T-cell (primary cell): ENCODE results near the gene RBM20. TPM values are rescaled to one million over a fixed set of nuclear protein-coding genes. Genes with fewer than 3 reads are reported as not detected.
A peak's percentile ranks its signal among the peaks of the same experiment; 100 is the strongest.
"Not testable (repeated sequence)": the region's sequence is repeated elsewhere in the genome, so short reads cannot be mapped to it uniquely, and the experiment has no call there.

Experiments
- ATAC-seq, 4 experiments: fragments of 200-7000 bp in 3 of 4; fragments of 150-1000 bp in 1 of 4; cut with Tn5 transposase; replicated peaks in 1 of 4; 1 replicate in 3 of 4; 2 replicates in 1 of 4; pipeline ENCODE4 v1.10.0; 2021; ENCODE audit warnings: moderate library complexity in 3 of 4, mild to moderate bottlenecking in 2 of 4, moderate number of reproducible peaks in 1 of 4
- CTCF ChIA-PET, 2 donors: fragments of 300-600 bp; sonication (Branson Sonifier 250); formaldehyde crosslinking; loops; one replicate each; lab custom pipeline; 2022; ENCODE audit warnings: antibody characterized with exemption in 2 of 2; lab: Charles Lee
- POLR2A ChIA-PET, 2 donors: fragments of 300-600 bp; sonication (Branson Sonifier 250); formaldehyde crosslinking; loops; one replicate each; lab custom pipeline; 2022; ENCODE audit warnings: antibody characterized with exemption in 2 of 2; lab: Charles Lee
- DNase-seq, 35 experiments: peaks; one replicate each; pipeline versions ENCODE4 v3.0.0 to v3.0.0-alpha.2; 2013 to 2023
- H3K27ac ChIP-seq: one replicate; pipeline ENCODE4 v1.5.1; 2013; ENCODE audit warnings: low read length
- H3K27me3 ChIP-seq, 2 experiments: replicated peaks in 1 of 2; 1 replicate in 1 of 2; 2 replicates in 1 of 2; pipeline versions ENCODE4 v1.6.1 to v1.7.0; 2013; ENCODE audit warnings: low read length in 1 of 2, mixed read lengths in 1 of 2; ENCODE audit not compliant: control insufficient read depth in 2 of 2, insufficient read depth in 2 of 2; ENCODE audit errors: extremely low read depth in 1 of 2
- H3K36me3 ChIP-seq, 2 donors: 1 replicate in 1 of 2; 2 replicates in 1 of 2; pipeline versions ENCODE4 v1.6.1 to v1.7.0; 2013; ENCODE audit warnings: low read length in 1 of 2; ENCODE audit not compliant: control insufficient read depth in 2 of 2, insufficient read depth in 1 of 2; ENCODE audit errors: extremely low read depth in 1 of 2
- H3K4me1 ChIP-seq, 2 experiments: 1 replicate in 1 of 2; 2 replicates in 1 of 2; pipeline versions ENCODE4 v1.6.1 to v1.7.0; 2013; ENCODE audit warnings: low read length in 2 of 2, mixed read lengths in 1 of 2; ENCODE audit not compliant: insufficient read depth in 2 of 2, control insufficient read depth in 1 of 2; ENCODE audit errors: extremely low read depth in 1 of 2
- H3K4me3 ChIP-seq, 2 donors: 1 replicate in 1 of 2; 2 replicates in 1 of 2; pipeline versions ENCODE4 v1.5.1 to v1.7.0; 2013; ENCODE audit warnings: mild to moderate bottlenecking in 2 of 2, low read length in 1 of 2, moderate library complexity in 1 of 2; ENCODE audit not compliant: control insufficient read depth in 1 of 2; ENCODE audit errors: extremely low read depth in 1 of 2
- H3K9me3 ChIP-seq: 2 replicates; pipeline ENCODE4 v1.7.0; 2013
- H3K27ac Mint-ChIP-seq, 2 donors: one replicate each; pipeline ENCODE4 v1.8.0; 2020 to 2021; ENCODE audit warnings: mild to moderate bottlenecking in 2 of 2, mixed read lengths in 2 of 2
- H3K27me3 Mint-ChIP-seq, 2 donors: one replicate each; pipeline ENCODE4 v1.8.0; 2021 to 2022; ENCODE audit warnings: mixed read lengths in 2 of 2
- H3K36me3 Mint-ChIP-seq: one replicate; pipeline ENCODE4 v1.8.0; 2021; ENCODE audit warnings: mixed read lengths
- H3K4me1 Mint-ChIP-seq, 3 donors: one replicate each; pipeline ENCODE4 v1.8.0; 2020 to 2022; ENCODE audit warnings: mixed read lengths in 3 of 3, mild to moderate bottlenecking in 1 of 3
- H3K4me3 Mint-ChIP-seq, 3 donors: one replicate each; pipeline ENCODE4 v1.8.0; 2020 to 2022; ENCODE audit warnings: mild to moderate bottlenecking in 3 of 3, mixed read lengths in 3 of 3, moderate library complexity in 3 of 3
- H3K9me3 Mint-ChIP-seq, 3 donors: one replicate each; pipeline ENCODE4 v1.8.0; 2020 to 2022; ENCODE audit warnings: mixed read lengths in 3 of 3
- WGBS: methylation state at CpG from one replicate; pipeline ENCODE4 v1.1.5; 2013; ENCODE audit warnings: missing lambda C conversion rate; ENCODE audit not compliant: insufficient coverage; 5-methylcytosine and 5-hydroxymethylcytosine counted together
- total RNA-seq, 35 experiments: library from RNA in 6 of 35; stranded (reverse) in 6 of 35; fragments of 120-200 nt in 1 of 35; gene quantifications; one replicate each; pipeline versions ENCODE4 v1.2.1 to v1.2.4 and lab custom pipeline; 2013 to 2026

Gene RBM20
- total RNA-seq, 5 donors from 2014 or later (not counting 1 experiment from before 2014, with no cell fraction given), result 0.09 to 3.0 (median 0.33) TPM

GRCh38 chr10:110865809-110866482 lies 221.8 kb downstream of the RBM20 start:
- CTCF ChIA-PET, result interaction anchor here (0.9 to 1.2 kb wide), 3 partner anchors 13 to 28 kb away, joined by 3 to 4 read pairs (median 3); no protein-coding TSS in a partner anchor
- Mint-ChIP-seq H3K4me3 (peak overlapping the region; percentile 63 to 84 (median 79)), H3K36me3 (peaks cover 4% of the 10 kb centered on the region), H3K27ac (peak overlapping the region; percentile 99), H3K27me3 (no peaks in the 10 kb centered on the region), H3K4me1 (peaks cover 98 to 100% (median 99%) of the 10 kb centered on the region in 3 donors), H3K9me3 (peaks cover 0 to 4% (median 0%) of the 10 kb centered on the region in 3 donors)
- Histone ChIP-seq H3K27ac (peak overlapping the region; percentile 96), H3K4me3 (peak overlapping the region in 1 of 2 donors; percentile 36), H3K9me3 (no peaks in the 10 kb centered on the region), H3K4me1 (peaks cover 92 to 93% of the 10 kb centered on the region in 2 experiments), H3K36me3 (no peaks in the 10 kb centered on the region), H3K27me3 (no peaks in the 10 kb centered on the region)
- ATAC-seq (peak in 1 of 4 experiments; percentile 8), DNase-seq (peak in 1 of 35 experiments; percentile 49)
- POLR2A ChIA-PET, result interaction anchor here (0.6 to 1.5 kb wide), 4 partner anchors 12 to 80 kb away, joined by 3 to 7 read pairs (median 4); no protein-coding TSS in a partner anchor
- WGBS, result 0% methylated on average over 1 of the region's 4 CpGs

- ChIA-PET POLR2A (interaction anchor here (0.8 to 1.7 kb wide), 7 partner anchors 10 to 52 kb away, joined by 3 to 10 read pairs (median 4); partner anchors contain the start of genes BBIP1 (in 1 of the 2) and SHOC2 (in 1 of the 2)), CTCF (interaction anchor here (0.6 to 2.0 kb wide), 7 partner anchors 8 to 32 kb away, joined by 3 to 5 read pairs (median 3); no protein-coding TSS in a partner anchor)
- ATAC-seq, H3K27me3 ChIP-seq, H3K36me3 Mint-ChIP-seq, H3K36me3 ChIP-seq, H3K4me3 ChIP-seq, H3K9me3 Mint-ChIP-seq, H3K9me3 ChIP-seq, H3K27me3 Mint-ChIP-seq: not testable (repeated sequence)
- H3K27ac ChIP-seq, result peak overlapping the region; percentile 96
- 89% methylated on average over 3 of the region's 8 CpGs for WGBS
- H3K4me1 ChIP-seq, result peaks cover 84 to 86% of the 10 kb centered on the region in 2 experiments
- H3K27ac Mint-ChIP-seq, result peak overlapping the region; percentile 99
- peak in 1 of 35 experiments; percentile 32 for DNase-seq
- H3K4me1 Mint-ChIP-seq, result peaks cover 92 to 94% (median 93%) of the 10 kb centered on the region in 3 donors
- peak overlapping the region; percentile 2 to 84 (median 26) for H3K4me3 Mint-ChIP-seq
Observed at GRCh38 chr10:110867011-110867806, 223.1 kb downstream of the RBM20 start.

GRCh38 chr10:110867807-110868465 lies 223.8 kb downstream of the RBM20 start:
- Mint-ChIP-seq H3K4me1 (peaks cover 84 to 87% (median 86%) of the 10 kb centered on the region in 3 donors), H3K27me3 (no peaks in the 10 kb centered on the region), H3K27ac (peak overlapping the region; percentile 99), H3K4me3 (peak overlapping the region; percentile 84 to 99 (median 97)), H3K9me3 (peaks cover 0 to 4% (median 0%) of the 10 kb centered on the region in 3 donors), H3K36me3 (peaks cover 4% of the 10 kb centered on the region)
- ChIA-PET POLR2A (interaction anchor here (0.6 to 1.7 kb wide), 10 partner anchors 8 to 51 kb away, joined by 3 to 10 read pairs (median 4); partner anchors contain the start of genes BBIP1 (in 1 of the 2) and SHOC2 (in 1 of the 2)), CTCF (interaction anchor here (0.6 to 2.0 kb wide), 7 partner anchors 8 to 33 kb away, joined by 3 to 5 read pairs (median 4); no protein-coding TSS in a partner anchor)
- peaks cover 77 to 79% of the 10 kb centered on the region in 2 experiments for H3K4me1 ChIP-seq
- no peak overlapping the region for H3K4me3 ChIP-seq
- peak overlapping the region; percentile 96 for H3K27ac ChIP-seq
- ATAC-seq (no peak), DNase-seq (no peak)
- H3K9me3 ChIP-seq, result no peaks in the 10 kb centered on the region
- no CpG with 5 or more reads among the region's 4 CpGs for WGBS
- H3K36me3 ChIP-seq, result no peaks in the 10 kb centered on the region
- no peaks in the 10 kb centered on the region for H3K27me3 ChIP-seq

GRCh38 chr10:110868981-110869380 lies 224.8 kb downstream of the RBM20 start:
- Mint-ChIP-seq H3K9me3 (peaks cover 0 to 4% (median 0%) of the 10 kb centered on the region in 3 donors), H3K36me3 (peaks cover 6% of the 10 kb centered on the region), H3K27ac (peak overlapping the region; percentile 99), H3K4me3 (peak overlapping the region; percentile 84 to 99 (median 97)), H3K27me3 (no peaks in the 10 kb centered on the region), H3K4me1 (peaks cover 75 to 82% (median 76%) of the 10 kb centered on the region in 3 donors)
- ATAC-seq (peak; percentile 18 to 32 (median 24)), DNase-seq (peak in 34 of 35 experiments; percentile 40 to 87 (median 63))
- ChIA-PET CTCF (interaction anchor here in 1 of 2 donors (0.5 to 0.9 kb wide), 2 partner anchors 12 to 50 kb away, joined by 4 to 5 read pairs; partner anchors contain the start of genes BBIP1 and SHOC2), POLR2A (interaction anchor here in 1 of 2 donors (0.6 to 1.1 kb wide), 3 partner anchors 8 to 12 kb away, joined by 3 to 5 read pairs (median 5); no protein-coding TSS in a partner anchor)
- H3K4me3 ChIP-seq, result peak overlapping the region in 1 of 2 donors; percentile 10
- peak overlapping the region; percentile 96 for H3K27ac ChIP-seq
- H3K27me3 ChIP-seq, result no peaks in the 10 kb centered on the region
- H3K36me3 ChIP-seq, result no peaks in the 10 kb centered on the region
- H3K9me3 ChIP-seq, result no peaks in the 10 kb centered on the region
- H3K4me1 ChIP-seq, result peaks cover 69 to 71% of the 10 kb centered on the region in 2 experiments
- 0% methylated on average over 1 of the region's 6 CpGs for WGBS

GRCh38 chr10:110870823-110871297 lies 226.7 kb downstream of the RBM20 start:
- no peaks in the 10 kb centered on the region for H3K9me3 ChIP-seq
- Mint-ChIP-seq H3K27ac (peak overlapping the region; percentile 99), H3K27me3 (no peaks in the 10 kb centered on the region), H3K36me3 (peaks cover 12% of the 10 kb centered on the region), H3K4me3 (peak overlapping the region; percentile 84 to 99 (median 97)), H3K9me3 (peaks cover 0 to 4% (median 0%) of the 10 kb centered on the region in 3 donors), H3K4me1 (peaks cover 69 to 77% (median 71%) of the 10 kb centered on the region in 3 donors)
- peaks cover 56 to 67% of the 10 kb centered on the region in 2 experiments for H3K4me1 ChIP-seq
- POLR2A ChIA-PET, result interaction anchor here (0.6 to 2.6 kb wide), 10 partner anchors 8 to 78 kb away, joined by 3 to 20 read pairs (median 6); no protein-coding TSS in a partner anchor
- WGBS, result 63% methylated on average over 13 of the region's 13 CpGs
- no peaks in the 10 kb centered on the region for H3K27me3 ChIP-seq
- no peak for ATAC-seq
- CTCF ChIA-PET, result interaction anchor here (0.9 to 1.3 kb wide), 6 partner anchors 8 to 120 kb away, joined by 3 to 13 read pairs (median 4); no protein-coding TSS in a partner anchor
- peaks cover 0 to 2% of the 10 kb centered on the region in 2 donors for H3K36me3 ChIP-seq
- H3K4me3 ChIP-seq, result peak overlapping the region; percentile 73 to 94
- H3K27ac ChIP-seq, result peak overlapping the region; percentile 96
- no peak for DNase-seq
